NOMO-1 treated with dmso at 0.1 percent for 144 hours (cell line): ENCODE data around the gene ZFYVE28.
"Not testable (repeated sequence)": the region's sequence is repeated elsewhere in the genome, so short reads cannot be mapped to it uniquely, and the experiment has no call there.

Experiments
- DNase-seq: peaks from one replicate; lab custom pipeline; 2025; ENCODE audit not compliant: unreplicated experiment; lab: John Stamatoyannopoulos, UW

ZFYVE28 gene

GRCh38 chr4:2446656-2447564 is 28.5 kb upstream of the ZFYVE28 start:
- no peak for DNase-seq

GRCh38 chr4:2445571-2445970 is 27.1 kb upstream of the ZFYVE28 start:
- no peak for DNase-seq

- no peak for DNase-seq
Measured at GRCh38 chr4:2445130-2445529, 26.7 kb upstream of the ZFYVE28 start.

- no peak for DNase-seq
Measured at GRCh38 chr4:2443956-2444740, 25.7 kb upstream of the ZFYVE28 start.

DNA sequence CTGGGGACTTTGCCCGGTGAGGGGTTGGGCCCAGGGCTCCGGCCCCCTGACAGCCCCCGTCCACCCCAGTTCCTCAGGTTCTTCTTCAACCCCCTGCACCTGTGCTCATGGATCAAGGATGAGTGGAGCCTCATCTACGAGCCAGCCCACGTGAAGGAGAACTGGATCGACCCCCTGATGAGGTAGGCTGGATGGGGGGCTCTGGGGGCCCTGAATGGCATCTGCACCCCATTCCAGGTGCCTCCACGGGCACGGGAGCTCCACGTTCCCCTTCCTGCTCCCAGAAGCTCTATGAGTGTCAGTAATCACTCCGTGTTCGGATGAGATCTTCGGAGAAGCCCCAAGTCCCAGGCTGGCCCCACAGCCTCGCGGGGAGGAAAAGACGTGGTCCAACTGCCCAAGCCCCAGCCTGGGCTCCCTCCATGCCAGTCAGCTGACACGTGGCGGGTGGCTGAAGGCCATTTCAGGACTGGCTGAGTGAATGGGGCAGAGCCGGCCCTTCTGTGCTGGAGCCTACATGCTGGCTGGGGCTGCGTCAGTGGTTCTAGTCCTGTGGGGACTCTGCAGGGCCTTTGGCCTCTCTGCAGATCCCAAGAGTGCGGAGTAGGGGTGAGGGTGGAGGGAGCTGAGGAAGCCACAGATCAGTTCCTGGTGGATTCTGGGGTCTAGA is 24.8 kb upstream of the ZFYVE28 start:
- DNase-seq = no peak

GRCh38 chr4:2442175-2442993 is 23.9 kb upstream of the ZFYVE28 start:
- no peak for DNase-seq

GRCh38 chr4:2441393-2442174 is 23.1 kb upstream of the ZFYVE28 start:
- DNase-seq = peak; percentile 82

DNA sequence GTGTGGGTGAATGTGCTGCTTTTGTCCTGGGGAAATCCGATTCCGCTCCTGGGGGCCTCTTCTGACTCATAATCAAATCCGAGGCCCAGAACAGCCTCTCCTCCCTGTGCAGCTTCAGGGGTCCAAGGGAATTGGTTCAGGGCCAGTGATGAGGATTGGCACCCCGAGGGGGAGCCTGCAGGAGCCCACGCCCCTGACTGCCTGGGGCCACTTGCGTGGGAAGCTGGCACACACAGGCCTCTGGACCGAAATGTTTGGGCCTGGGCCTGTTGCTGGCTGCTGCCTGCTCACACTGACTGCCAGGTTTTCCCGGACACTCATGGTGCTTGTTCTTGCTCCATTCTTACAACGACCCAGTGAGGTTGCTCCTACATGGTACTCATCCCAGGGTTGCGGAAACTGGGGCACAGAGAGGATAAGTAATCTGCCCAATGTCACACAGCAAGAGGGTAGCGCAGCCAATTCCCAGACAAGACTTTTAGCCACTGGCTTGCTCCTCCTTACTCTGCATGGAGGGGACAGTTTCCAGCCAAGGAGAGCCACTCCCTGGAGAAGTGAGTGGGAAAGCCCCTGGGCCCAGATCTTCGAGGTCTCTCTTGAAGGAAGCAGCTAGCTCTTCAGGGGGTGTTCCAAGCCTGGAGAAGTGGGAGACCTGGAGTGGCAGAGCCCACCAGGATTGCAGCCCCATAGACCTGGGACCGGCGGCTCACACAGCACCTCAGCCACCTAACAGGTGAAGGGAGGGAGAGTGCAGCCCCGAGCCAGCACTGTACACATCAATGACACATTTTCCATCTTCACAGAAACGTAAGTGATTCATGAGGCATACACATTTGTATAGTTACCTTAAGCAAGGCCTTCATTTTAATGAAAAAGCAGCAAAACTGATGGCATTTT is 20.6 kb upstream of the ZFYVE28 start:
- no peak for DNase-seq

GRCh38 chr4:2437475-2438215 is 19.2 kb upstream of the ZFYVE28 start:
- no peak for DNase-seq

DNA sequence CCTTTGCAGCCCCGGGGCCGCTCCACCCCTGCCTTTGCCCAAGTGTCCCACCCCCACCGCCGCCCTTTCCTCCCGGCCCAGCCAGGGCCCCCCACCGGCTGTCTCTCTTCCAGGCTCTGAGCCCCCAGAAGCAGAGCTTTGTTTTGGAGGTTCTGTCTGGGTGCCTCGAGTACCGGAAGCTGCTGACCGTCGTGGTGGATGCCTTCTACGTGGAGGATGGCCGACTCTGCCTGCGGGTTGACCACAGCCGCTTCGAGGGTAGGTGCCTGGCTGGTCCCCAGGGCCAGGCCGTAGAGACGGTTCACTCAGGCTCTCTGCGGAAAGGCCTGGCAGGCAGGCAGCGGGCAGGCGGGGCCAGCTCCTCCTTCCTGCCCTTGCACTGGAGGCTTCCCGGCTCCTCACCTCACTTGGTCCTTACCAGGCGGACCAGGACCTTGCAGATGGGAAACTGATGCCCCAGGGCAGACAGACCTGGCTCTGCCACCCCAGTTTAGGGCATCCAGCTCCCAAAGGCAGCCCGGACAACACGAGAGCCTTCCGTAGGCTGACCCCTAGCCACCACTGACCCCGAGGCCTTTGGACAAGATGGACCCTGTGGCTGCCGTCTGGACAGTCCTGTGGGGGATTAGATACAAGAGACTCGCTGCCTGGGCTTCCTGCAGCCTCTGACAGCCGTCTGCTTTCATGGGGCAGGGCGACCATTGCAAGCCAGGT is 18.5 kb upstream of the ZFYVE28 start:
- DNase-seq = no peak

- no peak for DNase-seq
Measured at GRCh38 chr4:2436301-2436700, 17.9 kb upstream of the ZFYVE28 start.

DNA sequence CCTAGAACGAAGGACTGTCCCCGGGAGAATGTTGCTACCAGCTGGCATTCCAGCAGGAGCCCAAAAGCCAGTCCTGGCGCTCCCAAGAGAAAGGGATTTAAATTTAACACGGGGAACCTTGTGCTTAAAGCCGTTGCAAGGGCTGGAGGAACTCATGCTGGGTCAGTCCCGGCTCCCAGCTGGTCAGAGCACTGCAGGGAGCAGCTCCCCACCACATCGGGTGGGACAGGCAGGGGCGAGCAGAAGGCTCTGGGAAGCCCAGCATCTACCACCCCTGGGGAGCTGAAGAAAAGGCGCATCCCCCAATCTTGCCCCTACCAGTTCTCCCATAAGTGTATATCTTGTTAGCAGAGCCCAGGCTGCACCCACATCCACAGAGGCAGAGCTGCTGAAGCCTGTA is 16.0 kb upstream of the ZFYVE28 start:
- DNase-seq = no peak

DNA sequence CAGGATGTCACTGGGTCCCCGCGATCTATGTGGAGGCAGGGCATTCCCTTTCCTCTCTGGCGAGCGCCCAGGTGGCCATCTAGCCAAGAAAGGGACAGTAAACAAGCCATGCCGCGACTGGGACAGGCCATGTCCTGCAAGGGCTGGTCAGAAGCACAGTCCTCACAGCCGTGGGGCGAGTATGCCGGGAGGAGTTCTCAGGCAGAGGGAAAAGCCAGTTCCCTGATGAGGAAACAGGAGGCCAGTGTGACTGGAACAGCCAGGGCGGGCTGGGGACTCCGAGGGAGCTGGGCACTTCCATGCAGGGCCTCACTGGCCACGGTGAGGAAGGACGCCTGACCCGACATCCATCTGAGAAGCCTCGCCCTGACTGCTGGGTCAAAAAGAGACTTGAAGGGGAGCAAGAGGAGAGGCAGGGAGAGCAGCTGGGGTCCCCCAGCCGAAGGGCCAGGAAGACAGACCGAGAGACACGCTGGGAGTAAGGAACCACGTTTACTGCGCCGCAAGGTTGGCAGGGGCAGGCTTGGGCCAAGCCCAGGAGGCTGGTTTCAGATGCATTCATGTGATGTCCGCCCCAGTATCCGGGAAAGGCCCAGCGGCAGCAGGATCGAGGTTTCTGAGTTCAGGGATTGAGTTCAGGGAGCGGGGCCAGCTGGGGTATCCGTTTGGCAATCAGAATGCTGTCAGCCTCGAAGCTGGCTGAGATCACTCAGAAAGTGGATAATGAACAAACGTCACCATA is 15.3 kb upstream of the ZFYVE28 start:
- no peak for DNase-seq

- DNase-seq = no peak
Measured at GRCh38 chr4:2432991-2433530, 14.6 kb upstream of the ZFYVE28 start.

GRCh38 chr4:2432004-2432403 is 13.6 kb upstream of the ZFYVE28 start:
- DNase-seq = no peak

GRCh38 chr4:2429945-2430757 is 11.7 kb upstream of the ZFYVE28 start:
- not testable (repeated sequence) for DNase-seq
